K562 (cell line): ENCODE data around the gene TPGS1. TPM values are rescaled to one million over a fixed set of nuclear protein-coding genes. Genes with fewer than 3 reads are reported as not detected.

Source experiments
- CBFA2T2 ChIP-seq: fragments of 450-650 bp; conservative IDR thresholded peaks from 2 replicates; pipeline ENCODE4 v1.6.1; 2017; ENCODE audit warnings: mild to moderate bottlenecking
- CCAR2 ChIP-seq: fragments of 200-400 bp; formaldehyde crosslinking; IDR thresholded peaks from 2 replicates; pipeline ENCODE4 v1.6.1; 2017; ENCODE audit warnings: mild to moderate bottlenecking, low read depth, low read length
- E2F8 ChIP-seq: fragments of 450-650 bp; IDR thresholded peaks from 2 replicates; pipeline ENCODE4 v1.7.1; 2018; ENCODE audit warnings: mild to moderate bottlenecking, low read depth; ENCODE audit not compliant: partially characterized antibody
- KAT7 ChIP-seq: sonication (generic); formaldehyde crosslinking; IDR thresholded peaks from 2 replicates; pipeline ENCODE4 v1.8.0; 2022; ENCODE audit warnings: missing genetic modification reagents, mild to moderate bottlenecking, borderline replicate concordance
- NEUROD1 ChIP-seq: fragments of 150-350 bp; IDR thresholded peaks from 2 replicates; pipeline ENCODE4 v1.6.1; 2014; ENCODE audit warnings: borderline replicate concordance, low read length, low read depth; ENCODE audit not compliant: partially characterized antibody
- RFX7 ChIP-seq: fragments of 250-450 bp; sonication (Bioruptor Pico); IDR thresholded peaks from 2 replicates; pipeline ENCODE4 v1.5.1; 2021; ENCODE audit warnings: mild to moderate bottlenecking
- SMAD4 ChIP-seq: fragments of 250-450 bp; sonication (Bioruptor Pico); conservative IDR thresholded peaks from 2 replicates; pipeline ENCODE4 v1.8.0; 2021; ENCODE audit warnings: inconsistent platforms, mild to moderate bottlenecking, moderate library complexity
- SNIP1 ChIP-seq: fragments of 450-650 bp; IDR thresholded peaks from 2 replicates; pipeline ENCODE4 v1.7.1; 2017; ENCODE audit warnings: low read depth, mild to moderate bottlenecking
- SREBF2 ChIP-seq: sonication (generic); formaldehyde crosslinking; IDR thresholded peaks from 2 replicates; pipeline ENCODE4 v1.4.0; 2020; ENCODE audit warnings: mild to moderate bottlenecking, missing genetic modification reagents
- SRF ChIP-seq, 2 experiments: fragments of 250-450, 450-650 bp in 1 of 2; sonication (Bioruptor Pico) in 1 of 2; sonication (generic) in 1 of 2; formaldehyde crosslinking; IDR thresholded peaks; 2 replicates each; pipeline versions ENCODE4 v1.5.0 to v1.5.1; 2020 to 2022; ENCODE audit warnings: mild to moderate bottlenecking in 1 of 2, missing genetic modification reagents in 1 of 2
- TAF7 ChIP-seq: fragments of 450-650 bp; IDR thresholded peaks from 2 replicates; pipeline ENCODE4 v1.6.1; 2016; ENCODE audit warnings: missing genetic modification characterization, missing compliant biosample characterization
- ZBTB7A ChIP-seq: IDR thresholded peaks from 2 replicates; pipeline ENCODE4 v1.6.1; 2011; ENCODE audit warnings: low read depth, mild to moderate bottlenecking, low read length, moderate library complexity, borderline replicate concordance; ENCODE audit not compliant: control insufficient read depth
- ZKSCAN1 ChIP-seq: fragments of 150-350 bp; IDR thresholded peaks from 2 replicates; pipeline ENCODE4 v1.6.1; 2016; ENCODE audit warnings: low read depth, low read length
- ZNF277 ChIP-seq: fragments of 250-450 bp; sonication (Bioruptor Pico); IDR thresholded peaks from 2 replicates; pipeline ENCODE4 v1.8.0; 2022; ENCODE audit warnings: inconsistent platforms, mild to moderate bottlenecking, moderate library complexity, borderline replicate concordance
- ZNF655 ChIP-seq: fragments of 250-450 bp; sonication (Bioruptor Pico); IDR thresholded peaks from 2 replicates; pipeline ENCODE4 v1.5.0; 2021
- ZNF77 ChIP-seq: fragments of 250-450 bp; sonication (Bioruptor Pico); IDR thresholded peaks from 2 replicates; pipeline ENCODE4 v1.5.0; 2020
- ZNF785 ChIP-seq: fragments of 250-450 bp; sonication (Bioruptor Pico); IDR thresholded peaks from 2 replicates; pipeline ENCODE4 v1.4.0; 2020; ENCODE audit warnings: mild to moderate bottlenecking
- polyA plus RNA-seq, 8 experiments: library from polyadenylated mRNA; depleted of rRNA in 4 of 8; stranded (reverse) in 5 of 8; unstranded in 3 of 8; fragments of >200 nt; fragmentation: Nextera tagmentation in 2 of 8; fragmentation: Illumina TruSeq in 1 of 8; extraction: Ambion mirVana in 2 of 8; extraction: Trizol in 1 of 8; gene quantifications; 2 replicates each; pipeline versions ENCODE4 v1.2.1 to v1.2.3, GENCODE V29; 2011 to 2014; ENCODE audit warnings: inconsistent platforms in 1 of 8, missing spikeins in 1 of 8
- total RNA-seq, 7 experiments: library from RNA; depleted of rRNA in 6 of 7; stranded (reverse); fragments of >200 nt in 6 of 7; fragmentation: Illumina TruSeq in 2 of 7; extraction: Trizol in 2 of 7; gene quantifications; 2 replicates each; pipeline versions ENCODE4 v1.2.1 to v1.2.3, GENCODE V29; 2011 to 2021; ENCODE audit warnings: low replicate concordance in 1 of 7
- TF ChIP-seq, protein P1 (sequence below): fragments of 250-450 bp; sonication (Bioruptor Pico); IDR thresholded peaks from 2 replicates; pipeline ENCODE4 v1.4.0; 2020; ENCODE audit warnings: mild to moderate bottlenecking, moderate library complexity
- TF ChIP-seq, protein P2 (sequence below): fragments of 250-450 bp; sonication (Bioruptor Pico); IDR thresholded peaks from 2 replicates; pipeline ENCODE4 v1.8.0; 2022; ENCODE audit warnings: inconsistent platforms

TPGS1 gene
- total and polyA plus RNA-seq, 9 of the 15 experiments (the other 6 are each of a cell fraction or from before 2014, with no cell fraction given) = 0.30 to 31.6 (median 1.2) TPM; not detected in 2

GRCh38 chr19:531009-531752, 23.9 kb downstream of the TPGS1 start (continued):
- TF ChIP-seq ZNF655 (no peak), ZNF77 (CRISPR knock-in tag) (no peak), CBFA2T2 (no peak), E2F8 (no peak), TAF7 (no peak), KAT7 (CRISPR knock-in tag) (peak; percentile 76; the same call in 1 of the 2 replicates), SNIP1 (no peak), ZNF277 (CRISPR knock-in tag) (no peak), SREBF2 (no peak), RFX7 (CRISPR knock-in tag) (no peak), ZBTB7A (peak; percentile 83), NEUROD1 (no peak), CCAR2 (no peak), SMAD4 (peak; percentile 73; the same call in 1 of the 2 replicates), SRF (CRISPR knock-in tag; IDR thresholded peaks at IDR 0.05) (0 out of 4 replicates have a peak, but pooled peaks of 1 of the 2 experiments have one; percentile 13), ZNF785 (no peak), ZKSCAN1 (no peak)
- TF ChIP-seq, protein P1, sequence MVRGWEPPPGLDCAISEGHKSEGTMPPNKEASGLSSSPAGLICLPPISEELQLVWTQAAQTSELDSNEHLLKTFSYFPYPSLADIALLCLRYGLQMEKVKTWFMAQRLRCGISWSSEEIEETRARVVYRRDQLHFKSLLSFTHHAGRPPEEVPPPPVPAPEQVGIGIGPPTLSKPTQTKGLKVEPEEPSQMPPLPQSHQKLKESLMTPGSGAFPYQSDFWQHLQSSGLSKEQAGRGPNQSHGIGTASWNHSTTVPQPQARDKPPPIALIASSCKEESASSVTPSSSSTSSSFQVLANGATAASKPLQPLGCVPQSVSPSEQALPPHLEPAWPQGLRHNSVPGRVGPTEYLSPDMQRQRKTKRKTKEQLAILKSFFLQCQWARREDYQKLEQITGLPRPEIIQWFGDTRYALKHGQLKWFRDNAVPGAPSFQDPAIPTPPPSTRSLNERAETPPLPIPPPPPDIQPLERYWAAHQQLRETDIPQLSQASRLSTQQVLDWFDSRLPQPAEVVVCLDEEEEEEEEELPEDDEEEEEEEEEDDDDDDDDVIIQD (CRISPR knock-in tag) = peak; percentile 19; the same call in 1 of the 2 replicates
- TF ChIP-seq, protein P2, sequence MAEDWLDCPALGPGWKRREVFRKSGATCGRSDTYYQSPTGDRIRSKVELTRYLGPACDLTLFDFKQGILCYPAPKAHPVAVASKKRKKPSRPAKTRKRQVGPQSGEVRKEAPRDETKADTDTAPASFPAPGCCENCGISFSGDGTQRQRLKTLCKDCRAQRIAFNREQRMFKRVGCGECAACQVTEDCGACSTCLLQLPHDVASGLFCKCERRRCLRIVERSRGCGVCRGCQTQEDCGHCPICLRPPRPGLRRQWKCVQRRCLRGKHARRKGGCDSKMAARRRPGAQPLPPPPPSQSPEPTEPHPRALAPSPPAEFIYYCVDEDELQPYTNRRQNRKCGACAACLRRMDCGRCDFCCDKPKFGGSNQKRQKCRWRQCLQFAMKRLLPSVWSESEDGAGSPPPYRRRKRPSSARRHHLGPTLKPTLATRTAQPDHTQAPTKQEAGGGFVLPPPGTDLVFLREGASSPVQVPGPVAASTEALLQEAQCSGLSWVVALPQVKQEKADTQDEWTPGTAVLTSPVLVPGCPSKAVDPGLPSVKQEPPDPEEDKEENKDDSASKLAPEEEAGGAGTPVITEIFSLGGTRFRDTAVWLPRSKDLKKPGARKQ (CRISPR knock-in tag) = no peak
